ENCODE data around the gene BSG. TPM values are rescaled to one million over a fixed set of nuclear protein-coding genes. Genes with fewer than 3 reads are reported as not detected.

BSG gene
- polyA plus RNA-seq, 2 donors: 189 to 210 TPM

- Histone ChIP-seq H3K36me3 (ENCODE audit: control insufficient read depth in 2 of 2, insufficient read depth in 2 of 2, low read length in 1 of 2) (peaks cover 0 to 18% of the 10 kb centered on the region in 2 donors), H3K27me3 (ENCODE audit: control insufficient read depth in 1 of 2, insufficient read depth in 2 of 2, low read length in 2 of 2) (no peaks in the 10 kb centered on the region), H3K4me1 (ENCODE audit: control insufficient read depth in 2 of 2, insufficient read depth in 2 of 2, low read length in 1 of 2) (peaks cover 3 to 19% of the 10 kb centered on the region in 2 donors), H3K27ac (ENCODE audit: low read depth in 2 of 2, low read length in 1 of 2) (peak overlapping the region; percentile 74 to 95), H3K4me3 (ENCODE audit: low read depth in 1 of 2, low read length in 2 of 2) (peak overlapping the region; percentile 94 to 98), H3K9me3 (ENCODE audit: control insufficient read depth in 2 of 2, insufficient read depth in 1 of 2, low read depth in 1 of 2, low read length in 1 of 2) (no peaks in the 10 kb centered on the region)
- WGBS, 2 donors: 1% methylated on average over 45 to 47 of the region's 47 CpGs
Observed at GRCh38 chr19:532561-533363, 39.6 kb upstream of the BSG start.

- H3K4me1 ChIP-seq (ENCODE audit: control insufficient read depth in 2 of 2, insufficient read depth in 2 of 2, low read length in 1 of 2): peaks cover 3 to 19% of the 10 kb centered on the region in 2 donors
- H3K27me3 ChIP-seq (ENCODE audit: control insufficient read depth in 1 of 2, insufficient read depth in 2 of 2, low read length in 2 of 2): no peaks in the 10 kb centered on the region
- H3K36me3 ChIP-seq (ENCODE audit: control insufficient read depth in 2 of 2, insufficient read depth in 2 of 2, low read length in 1 of 2): peaks cover 0 to 24% of the 10 kb centered on the region in 2 donors
- WGBS, 2 donors: 28 to 36% methylated on average over 25 of the region's 25 CpGs
- H3K9me3 ChIP-seq (ENCODE audit: control insufficient read depth in 2 of 2, insufficient read depth in 1 of 2, low read depth in 1 of 2, low read length in 1 of 2): no peaks in the 10 kb centered on the region
- peak overlapping the region; percentile 94 to 98 for H3K4me3 ChIP-seq (ENCODE audit: low read depth in 1 of 2, low read length in 2 of 2)
- peak overlapping the region; percentile 74 to 95 for H3K27ac ChIP-seq (ENCODE audit: low read depth in 2 of 2, low read length in 1 of 2)
Observed at GRCh38 chr19:533364-534058, 38.9 kb upstream of the BSG start.

- H3K4me3 ChIP-seq (ENCODE audit: low read depth in 1 of 2, low read length in 2 of 2): no peak overlapping the region
- WGBS, 2 donors: 80 to 84% methylated on average over 13 to 14 of the region's 14 CpGs
- peaks cover 0 to 30% of the 10 kb centered on the region in 2 donors for H3K36me3 ChIP-seq (ENCODE audit: control insufficient read depth in 2 of 2, insufficient read depth in 2 of 2, low read length in 1 of 2)
Observed at GRCh38 chr19:534088-534487, 38.3 kb upstream of the BSG start.

GRCh38 chr19:535017-535835, 37.2 kb upstream of the BSG start:
- no peaks in the 10 kb centered on the region for H3K9me3 ChIP-seq (ENCODE audit: control insufficient read depth in 2 of 2, insufficient read depth in 1 of 2, low read depth in 1 of 2, low read length in 1 of 2)
- no peaks in the 10 kb centered on the region for H3K27me3 ChIP-seq (ENCODE audit: control insufficient read depth in 1 of 2, insufficient read depth in 2 of 2, low read length in 2 of 2)
- no peak overlapping the region for H3K4me3 ChIP-seq (ENCODE audit: low read depth in 1 of 2, low read length in 2 of 2)
- H3K27ac ChIP-seq (ENCODE audit: low read depth in 2 of 2, low read length in 1 of 2): peak overlapping the region in 1 of 2 donors; percentile 62
- peaks cover 3 to 19% of the 10 kb centered on the region in 2 donors for H3K4me1 ChIP-seq (ENCODE audit: control insufficient read depth in 2 of 2, insufficient read depth in 2 of 2, low read length in 1 of 2)
- peaks cover 0 to 36% of the 10 kb centered on the region in 2 donors for H3K36me3 ChIP-seq (ENCODE audit: control insufficient read depth in 2 of 2, insufficient read depth in 2 of 2, low read length in 1 of 2)
- WGBS, 2 donors: 63 to 66% methylated on average over 16 of the region's 16 CpGs

More at GRCh38 chr19:534088-534487, 38.3 kb upstream of the BSG start:
- Histone ChIP-seq H3K27me3 (ENCODE audit: control insufficient read depth in 1 of 2, insufficient read depth in 2 of 2, low read length in 2 of 2) (no peaks in the 10 kb centered on the region), H3K4me1 (ENCODE audit: control insufficient read depth in 2 of 2, insufficient read depth in 2 of 2, low read length in 1 of 2) (peaks cover 3 to 19% of the 10 kb centered on the region in 2 donors), H3K27ac (ENCODE audit: low read depth in 2 of 2, low read length in 1 of 2) (peak overlapping the region; percentile 0 to 95), H3K9me3 (ENCODE audit: control insufficient read depth in 2 of 2, insufficient read depth in 1 of 2, low read depth in 1 of 2, low read length in 1 of 2) (no peaks in the 10 kb centered on the region)

DNA sequence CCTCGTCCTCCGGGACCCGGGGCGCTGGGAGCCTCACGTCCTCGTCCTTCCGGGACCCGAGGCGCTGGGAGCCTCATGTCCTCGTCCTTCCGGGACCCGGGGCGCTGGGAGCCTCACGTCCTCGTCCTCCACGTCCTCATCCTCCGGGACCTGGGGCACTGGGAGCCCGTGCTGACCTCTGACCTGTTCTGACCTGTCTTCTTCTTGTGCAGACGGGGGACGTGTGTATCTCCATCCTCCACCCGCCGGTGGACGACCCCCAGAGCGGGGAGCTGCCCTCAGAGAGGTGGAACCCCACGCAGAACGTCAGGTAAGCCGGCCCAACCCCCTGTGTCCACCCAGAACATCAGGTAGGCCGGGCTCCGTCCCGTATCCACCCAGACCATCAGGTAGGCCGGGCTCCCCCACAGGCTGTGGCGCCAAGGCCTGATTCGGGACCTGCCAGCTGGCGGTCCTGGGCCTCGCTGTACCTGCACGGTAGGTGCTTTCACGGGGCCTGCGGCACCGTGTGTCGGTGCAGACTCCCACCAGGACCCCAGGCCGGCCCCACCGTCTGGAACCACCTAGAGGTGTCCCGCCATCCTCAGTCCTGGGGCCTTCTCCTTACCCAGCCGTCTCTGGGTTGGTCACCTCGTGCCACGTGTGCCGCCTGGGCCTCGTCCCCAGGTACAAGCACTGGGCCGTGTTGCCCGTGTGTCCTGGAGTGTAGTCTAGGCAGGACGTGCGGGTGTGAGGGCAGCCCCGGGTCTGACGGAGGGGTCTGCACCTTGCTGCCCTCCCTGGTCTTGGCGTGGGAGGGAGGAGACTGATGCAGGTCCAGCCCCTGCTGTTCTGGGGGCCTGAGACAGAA, 36.1 kb upstream of the BSG start:
- Histone ChIP-seq H3K9me3 (ENCODE audit: control insufficient read depth in 2 of 2, insufficient read depth in 1 of 2, low read depth in 1 of 2, low read length in 1 of 2) (no peaks in the 10 kb centered on the region), H3K4me1 (ENCODE audit: control insufficient read depth in 2 of 2, insufficient read depth in 2 of 2, low read length in 1 of 2) (peaks cover 3 to 19% of the 10 kb centered on the region in 2 donors), H3K27ac (ENCODE audit: low read depth in 2 of 2, low read length in 1 of 2) (no peak overlapping the region), H3K27me3 (ENCODE audit: control insufficient read depth in 1 of 2, insufficient read depth in 2 of 2, low read length in 2 of 2) (no peaks in the 10 kb centered on the region), H3K36me3 (ENCODE audit: control insufficient read depth in 2 of 2, insufficient read depth in 2 of 2, low read length in 1 of 2) (peaks cover 0 to 42% of the 10 kb centered on the region in 2 donors), H3K4me3 (ENCODE audit: low read depth in 1 of 2, low read length in 2 of 2) (no peak overlapping the region)
- WGBS, 2 donors: 91 to 93% methylated on average over 55 of the region's 55 CpGs

DNA sequence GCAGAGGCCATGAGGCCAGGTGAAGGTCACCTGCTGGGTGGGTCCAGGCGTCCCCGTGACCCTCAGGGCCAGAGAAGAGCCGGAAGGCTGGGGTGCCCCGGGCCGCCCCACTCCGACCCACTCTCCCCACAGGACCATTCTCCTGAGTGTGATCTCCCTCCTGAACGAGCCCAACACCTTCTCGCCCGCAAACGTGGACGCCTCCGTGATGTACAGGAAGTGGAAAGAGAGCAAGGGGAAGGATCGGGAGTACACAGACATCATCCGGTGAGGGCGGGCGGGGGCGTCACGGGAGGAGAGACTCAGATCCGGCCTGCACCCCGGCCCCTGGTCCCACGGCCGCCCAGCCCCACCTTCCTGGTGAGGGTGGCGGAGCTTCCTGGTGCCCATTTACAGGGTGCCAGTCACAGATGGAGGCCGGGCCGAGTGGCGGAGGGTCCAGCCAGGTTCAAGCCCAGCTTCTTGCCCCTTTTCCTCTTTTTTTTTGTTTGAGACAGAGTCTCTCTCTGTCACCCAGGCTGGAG, 35.5 kb upstream of the BSG start:
- 96% methylated on average over 26 of the region's 26 CpGs for WGBS, 2 donors
- peaks cover 0 to 49% of the 10 kb centered on the region in 2 donors for H3K36me3 ChIP-seq (ENCODE audit: control insufficient read depth in 2 of 2, insufficient read depth in 2 of 2, low read length in 1 of 2)
- peaks cover 3 to 19% of the 10 kb centered on the region in 2 donors for H3K4me1 ChIP-seq (ENCODE audit: control insufficient read depth in 2 of 2, insufficient read depth in 2 of 2, low read length in 1 of 2)
- no peak overlapping the region for H3K4me3 ChIP-seq (ENCODE audit: low read depth in 1 of 2, low read length in 2 of 2)
- H3K9me3 ChIP-seq (ENCODE audit: control insufficient read depth in 2 of 2, insufficient read depth in 1 of 2, low read depth in 1 of 2, low read length in 1 of 2): no peaks in the 10 kb centered on the region
- no peaks in the 10 kb centered on the region for H3K27me3 ChIP-seq (ENCODE audit: control insufficient read depth in 1 of 2, insufficient read depth in 2 of 2, low read length in 2 of 2)
- no peak overlapping the region for H3K27ac ChIP-seq (ENCODE audit: low read depth in 2 of 2, low read length in 1 of 2)

GRCh38 chr19:538641-539428, 33.6 kb upstream of the BSG start:
- H3K36me3 ChIP-seq (ENCODE audit: control insufficient read depth in 2 of 2, insufficient read depth in 2 of 2, low read length in 1 of 2): peaks cover 0 to 54% of the 10 kb centered on the region in 2 donors
- H3K27ac ChIP-seq (ENCODE audit: low read depth in 2 of 2, low read length in 1 of 2): no peak overlapping the region
- H3K9me3 ChIP-seq (ENCODE audit: control insufficient read depth in 2 of 2, insufficient read depth in 1 of 2, low read depth in 1 of 2, low read length in 1 of 2): no peaks in the 10 kb centered on the region
- H3K27me3 ChIP-seq (ENCODE audit: control insufficient read depth in 1 of 2, insufficient read depth in 2 of 2, low read length in 2 of 2): no peaks in the 10 kb centered on the region
- H3K4me1 ChIP-seq (ENCODE audit: control insufficient read depth in 2 of 2, insufficient read depth in 2 of 2, low read length in 1 of 2): peaks cover 3 to 10% of the 10 kb centered on the region in 2 donors
- H3K4me3 ChIP-seq (ENCODE audit: low read depth in 1 of 2, low read length in 2 of 2): no peak overlapping the region
- WGBS, 2 donors: 89% methylated on average over 40 of the region's 40 CpGs

DNA sequence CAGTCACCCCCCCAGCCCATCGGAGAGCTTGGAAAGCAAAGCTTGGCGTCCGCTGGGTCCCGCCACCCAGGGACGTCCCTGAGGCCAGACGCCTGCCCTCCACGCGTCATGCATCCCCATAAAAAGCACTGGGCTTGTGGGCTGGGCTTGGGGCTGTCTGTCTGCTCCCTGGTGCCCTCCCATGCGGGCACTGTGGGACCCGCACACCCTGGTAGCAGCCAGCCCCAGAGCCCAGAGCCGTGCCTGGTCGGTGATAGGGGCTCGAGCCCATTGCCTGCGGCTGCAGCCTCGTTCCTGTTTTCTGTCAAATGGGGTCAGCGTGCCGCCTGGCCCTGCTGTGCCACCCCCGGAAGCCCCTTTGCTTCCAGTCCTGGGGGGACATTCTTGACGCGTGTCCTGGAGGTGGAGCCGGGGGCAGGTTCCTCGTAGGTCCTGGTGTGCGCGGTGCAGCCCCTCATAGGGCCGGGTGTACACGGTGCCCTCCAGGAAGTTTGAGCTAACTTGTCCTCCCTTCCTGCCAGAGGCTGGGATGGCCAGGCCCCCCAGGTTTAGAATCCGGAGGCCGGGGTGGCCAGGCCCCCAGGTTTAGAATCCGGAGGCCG, 32.9 kb upstream of the BSG start:
- Histone ChIP-seq H3K4me3 (ENCODE audit: low read depth in 1 of 2, low read length in 2 of 2) (no peak overlapping the region), H3K27ac (ENCODE audit: low read depth in 2 of 2, low read length in 1 of 2) (no peak overlapping the region), H3K4me1 (ENCODE audit: control insufficient read depth in 2 of 2, insufficient read depth in 2 of 2, low read length in 1 of 2) (peaks cover 3 to 10% of the 10 kb centered on the region in 2 donors), H3K36me3 (ENCODE audit: control insufficient read depth in 2 of 2, insufficient read depth in 2 of 2, low read length in 1 of 2) (peaks cover 0 to 54% of the 10 kb centered on the region in 2 donors), H3K27me3 (ENCODE audit: control insufficient read depth in 1 of 2, insufficient read depth in 2 of 2, low read length in 2 of 2) (no peaks in the 10 kb centered on the region), H3K9me3 (ENCODE audit: control insufficient read depth in 2 of 2, insufficient read depth in 1 of 2, low read depth in 1 of 2, low read length in 1 of 2) (no peaks in the 10 kb centered on the region)
- WGBS, 2 donors: 91% methylated on average over 29 to 30 of the region's 30 CpGs
